Pulmonary artery endothelial cell (primary cell): ENCODE results near the gene SPPL3. TPM values are rescaled to one million over a fixed set of nuclear protein-coding genes. Genes with fewer than 3 reads are reported as not detected.
"Not testable (repeated sequence)": the region's sequence is repeated elsewhere in the genome, so short reads cannot be mapped to it uniquely, and the experiment has no call there.

Experiments
- DNase-seq: peaks from one replicate; pipeline ENCODE4 v3.0.0-alpha.2; 2011; ENCODE audit warnings: low read depth, low spot score
- total RNA-seq: library from RNA; depleted of rRNA; stranded (reverse); fragments of >200 nt; gene quantifications from 2 replicates; pipeline ENCODE4 v1.2.3, GENCODE V29; 2014

Gene SPPL3
- total RNA-seq, 1 donor from 2014 or later = 3.8 TPM

GRCh38 chr12:120844768-120845449, 59.2 kb downstream of the SPPL3 start:
- no peak for DNase-seq

GRCh38 chr12:120844297-120844696, 59.9 kb downstream of the SPPL3 start:
- no peak for DNase-seq

GRCh38 chr12:120843472-120843871, 60.7 kb downstream of the SPPL3 start:
- DNase-seq = no peak

GRCh38 chr12:120842595-120842994, 61.6 kb downstream of the SPPL3 start:
- no peak for DNase-seq

GRCh38 chr12:120841525-120841924, 62.6 kb downstream of the SPPL3 start:
- DNase-seq = no peak

GRCh38 chr12:120839503-120839902, 64.7 kb downstream of the SPPL3 start:
- no peak for DNase-seq

GRCh38 chr12:120838629-120839383, 65.4 kb downstream of the SPPL3 start:
- DNase-seq = not testable (repeated sequence)

GRCh38 chr12:120836114-120836684, 68.0 kb downstream of the SPPL3 start:
- no peak for DNase-seq

GRCh38 chr12:120835657-120836056, 68.5 kb downstream of the SPPL3 start:
- DNase-seq = no peak

GRCh38 chr12:120835304-120835612, 68.9 kb downstream of the SPPL3 start:
- no peak for DNase-seq

- DNase-seq = no peak
Measured at GRCh38 chr12:120834489-120835303, 69.5 kb downstream of the SPPL3 start.

GRCh38 chr12:120833849-120834248, 70.3 kb downstream of the SPPL3 start:
- DNase-seq = no peak

GRCh38 chr12:120832737-120833136, 71.4 kb downstream of the SPPL3 start:
- DNase-seq = no peak

- no peak for DNase-seq
Measured at GRCh38 chr12:120831648-120832267, 72.4 kb downstream of the SPPL3 start.

- DNase-seq = no peak
Measured at GRCh38 chr12:120830966-120831365, 73.2 kb downstream of the SPPL3 start.

GRCh38 chr12:120830052-120830940, 73.9 kb downstream of the SPPL3 start:
- no peak for DNase-seq

- no peak for DNase-seq
Measured at GRCh38 chr12:120826335-120826734, 77.8 kb downstream of the SPPL3 start.

GRCh38 chr12:120825337-120825736, 78.8 kb downstream of the SPPL3 start:
- no peak for DNase-seq

GRCh38 chr12:120822832-120823503, 81.2 kb downstream of the SPPL3 start:
- DNase-seq = no peak

GRCh38 chr12:120821878-120822277, 82.3 kb downstream of the SPPL3 start:
- DNase-seq = no peak
